Stimulated activated CD4-positive, alpha-beta T cell treated with anti-CD3 and anti-CD28 coated beads, TNF-alpha, amount 100 ng/mL, for 4 hours (primary cell): Measurements from ENCODE around the gene CD300LD.
"Not testable (repeated sequence)": the region's sequence is repeated elsewhere in the genome, so short reads cannot be mapped to it uniquely, and the experiment has no call there.

Experiments
- DNase-seq, 3 experiments: peaks; one replicate each; pipeline ENCODE4 v3.0.0-alpha.2; 2020; ENCODE audit warnings: low read depth in 3 of 3

The CD300LD gene

GRCh38 chr17:74606050-74606449 is 14.0 kb upstream of the CD300LD start:
- no peak for DNase-seq

- DNase-seq, result no peak
These were observed 13.3 kb upstream of the CD300LD start for GRCh38 chr17:74605361-74605760.

- DNase-seq, result no peak
These were observed 12.7 kb upstream of the CD300LD start for GRCh38 chr17:74604761-74605160.

- DNase-seq, result no peak
These were observed 12.1 kb upstream of the CD300LD start for GRCh38 chr17:74604200-74604599.

DNA sequence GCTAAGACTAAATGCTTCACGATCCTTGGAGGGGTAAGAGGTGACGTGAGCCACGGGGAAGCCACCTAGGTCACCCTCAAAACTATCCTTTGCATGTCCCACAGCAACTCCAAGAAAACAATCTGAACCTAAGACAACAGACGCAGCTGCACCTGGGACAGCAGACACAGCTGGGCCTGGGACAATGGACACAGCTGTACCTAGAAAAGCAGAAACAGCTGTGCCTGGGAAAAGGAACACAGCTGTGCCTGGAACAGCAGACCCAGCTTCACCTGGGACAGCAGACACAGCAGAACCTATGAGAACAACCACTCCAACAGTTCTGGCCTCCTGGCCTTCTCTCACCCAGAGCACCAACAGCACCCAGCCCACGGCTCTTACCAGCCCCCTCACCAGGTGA is 11.7 kb upstream of the CD300LD start:
- no peak for DNase-seq

- no peak for DNase-seq
These were observed 11.1 kb upstream of the CD300LD start for GRCh38 chr17:74603037-74603635.

GRCh38 chr17:74601944-74602572 is 10.0 kb upstream of the CD300LD start:
- no peak for DNase-seq

GRCh38 chr17:74599448-74599939 is 7.4 kb upstream of the CD300LD start:
- DNase-seq, result no peak

DNA sequence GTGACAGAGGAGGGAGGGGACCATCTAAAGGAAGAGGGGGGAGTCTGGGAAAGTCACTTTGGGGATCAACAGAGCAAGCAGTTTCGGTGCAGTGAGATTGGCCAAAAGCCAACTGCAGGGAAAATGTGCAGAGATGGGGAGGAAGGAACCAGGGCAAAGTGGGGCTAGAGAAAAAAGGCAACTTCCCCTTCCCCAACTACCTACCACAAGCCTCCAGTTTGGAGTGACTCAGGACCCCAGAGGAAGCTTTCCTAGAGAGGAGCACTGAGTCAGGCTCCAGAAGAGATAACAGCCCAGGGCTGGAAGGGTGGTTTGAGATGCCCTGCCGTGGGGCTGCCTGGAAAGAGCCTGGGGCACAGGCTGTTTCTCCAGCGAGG is 6.9 kb upstream of the CD300LD start:
- DNase-seq, result no peak

DNA sequence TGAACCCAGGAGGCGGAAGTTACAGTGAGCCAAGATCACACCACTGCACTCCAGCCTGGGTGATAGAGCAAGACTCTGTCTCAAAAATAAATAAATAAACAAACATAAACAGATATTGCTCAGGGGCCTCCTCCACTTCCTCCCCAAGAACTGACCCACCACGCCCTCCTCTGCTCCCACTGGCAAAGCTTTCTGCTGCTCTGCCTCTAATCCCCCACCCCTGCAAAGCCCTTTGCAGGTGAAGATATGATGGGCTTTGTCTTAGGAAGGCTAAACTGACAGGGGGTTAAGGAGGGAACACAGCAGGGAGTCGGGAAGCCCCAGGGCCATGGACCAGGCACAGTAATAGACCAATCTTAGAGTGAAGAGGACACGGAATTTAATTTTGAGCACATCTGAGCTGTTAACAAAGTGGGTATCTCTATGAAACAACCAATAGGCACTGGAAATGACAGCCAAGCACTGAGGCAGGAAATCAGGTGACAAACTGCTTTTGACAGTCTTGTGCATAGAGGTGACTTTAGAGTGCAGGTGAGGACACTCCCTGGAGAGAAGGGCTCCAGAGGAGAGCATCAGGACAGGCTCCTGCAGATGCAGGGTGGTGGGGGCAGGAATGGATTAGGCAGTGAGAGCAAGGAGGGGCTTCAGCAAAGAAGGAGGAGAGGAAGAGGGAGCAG is 6.4 kb upstream of the CD300LD start:
- no peak for DNase-seq

DNA sequence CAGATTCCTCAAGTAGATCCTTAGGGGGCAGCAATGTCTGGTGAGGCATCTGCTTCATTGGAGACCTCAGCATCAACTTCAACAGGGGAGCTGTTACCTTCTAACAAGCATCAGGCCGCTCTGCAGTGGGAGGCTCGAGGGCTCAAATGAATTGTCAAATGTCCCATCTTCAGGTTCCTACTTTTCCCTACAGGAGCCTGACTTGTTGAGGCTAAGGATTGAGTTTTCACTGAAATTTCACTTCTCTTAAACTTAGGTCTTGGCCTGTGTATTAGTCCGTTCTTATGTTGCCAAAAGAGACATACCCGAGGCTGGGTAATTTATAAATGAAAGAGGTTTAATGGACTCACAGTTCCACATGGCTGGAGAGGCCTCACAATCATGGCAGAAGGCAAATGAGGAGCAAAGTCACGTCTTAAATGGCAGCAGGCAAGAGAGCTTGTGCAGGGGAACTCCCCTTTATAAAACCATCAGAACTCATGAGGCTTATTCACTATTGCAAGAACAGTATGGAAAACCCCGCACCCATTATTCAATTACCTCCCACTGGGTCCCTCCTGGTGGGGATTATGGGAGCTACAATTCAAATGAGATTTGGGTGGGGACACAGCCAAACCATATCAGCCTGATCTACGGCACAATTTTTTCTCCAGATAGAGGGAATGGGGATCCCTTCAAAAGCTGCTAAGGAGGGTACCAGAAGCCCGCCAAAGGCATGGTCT is 5.1 kb upstream of the CD300LD start:
- no peak for DNase-seq

GRCh38 chr17:74595037-74595750 is 3.1 kb upstream of the CD300LD start:
- DNase-seq, result no peak

DNA sequence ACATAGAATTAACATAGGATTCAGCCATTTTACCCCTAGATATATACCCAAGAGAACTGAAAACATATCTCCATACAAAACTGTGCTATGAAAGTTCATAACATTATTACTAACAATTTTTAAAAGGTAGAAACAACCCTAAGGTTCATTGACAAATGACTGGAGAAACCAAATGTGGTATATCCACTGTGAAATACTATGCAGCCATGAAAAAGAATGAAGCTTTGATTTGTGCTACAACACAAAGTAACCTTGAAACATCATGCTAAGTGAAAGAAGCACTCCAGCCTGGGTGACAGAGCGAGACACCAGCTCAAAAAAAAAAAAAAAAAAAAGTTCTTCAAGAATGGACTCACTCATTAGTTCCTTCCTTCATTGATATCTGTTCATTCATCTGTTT is 580 bp downstream of the CD300LD start:
- no peak for DNase-seq

DNA sequence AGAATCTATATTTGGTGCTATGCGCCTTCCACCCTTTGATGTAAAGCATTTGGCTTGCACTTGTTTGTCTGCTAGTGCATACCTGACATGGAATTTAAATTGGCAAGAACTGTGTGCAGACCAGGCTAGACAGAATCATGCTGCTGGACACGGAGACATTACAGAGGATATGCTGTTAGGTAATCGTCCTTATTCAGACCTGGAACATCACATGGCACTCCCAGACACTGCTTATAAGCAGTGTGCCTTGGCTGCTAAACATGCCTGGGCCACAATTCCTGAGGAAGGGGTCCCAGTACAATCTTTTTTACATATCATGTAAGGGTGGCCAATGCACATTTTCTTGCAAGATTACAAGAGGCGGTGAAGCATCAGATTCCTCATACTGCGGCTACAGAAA is 6.4 kb downstream of the CD300LD start:
- no peak for DNase-seq

DNA sequence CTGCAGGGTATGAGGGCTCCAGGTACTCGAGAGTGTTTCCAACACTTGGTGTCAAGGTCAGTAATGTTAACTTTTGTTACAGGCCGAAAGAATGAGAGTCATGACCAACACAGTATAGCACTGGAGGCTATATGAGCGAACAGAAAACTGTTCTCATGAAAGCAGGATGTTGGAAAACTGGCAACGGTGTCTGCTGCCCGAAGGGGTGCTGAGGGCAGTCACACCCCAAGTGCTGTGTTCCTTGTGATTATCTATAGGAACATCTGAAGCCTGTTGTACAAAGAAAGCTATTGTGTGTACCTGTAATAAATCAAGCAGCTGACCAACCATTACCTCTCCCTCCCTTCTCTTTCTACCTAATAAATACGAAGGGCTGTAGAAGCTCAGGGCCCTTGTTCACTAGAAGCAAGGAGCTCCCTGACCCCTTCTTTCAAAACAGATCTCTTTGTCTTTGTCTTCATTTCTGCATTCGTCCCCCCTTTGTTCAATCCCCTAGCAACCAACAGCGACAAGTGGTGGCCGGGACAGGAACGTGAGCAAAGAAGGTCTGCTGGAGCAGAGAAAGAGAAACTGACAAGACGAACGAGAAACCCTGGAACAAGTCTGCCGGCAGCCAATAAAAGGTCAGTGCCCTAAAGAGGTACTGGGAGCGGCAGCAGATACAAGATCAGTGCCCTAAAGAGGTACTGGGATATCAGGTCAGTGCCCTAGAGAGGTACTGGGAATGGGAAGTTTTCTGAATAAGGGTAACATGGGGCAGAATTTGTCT is 7.6 kb downstream of the CD300LD start:
- no peak for DNase-seq

- no peak for DNase-seq
These were observed 9.4 kb downstream of the CD300LD start for GRCh38 chr17:74582633-74583032.

GRCh38 chr17:74579900-74580299 is 12.2 kb downstream of the CD300LD start:
- no peak for DNase-seq

DNA sequence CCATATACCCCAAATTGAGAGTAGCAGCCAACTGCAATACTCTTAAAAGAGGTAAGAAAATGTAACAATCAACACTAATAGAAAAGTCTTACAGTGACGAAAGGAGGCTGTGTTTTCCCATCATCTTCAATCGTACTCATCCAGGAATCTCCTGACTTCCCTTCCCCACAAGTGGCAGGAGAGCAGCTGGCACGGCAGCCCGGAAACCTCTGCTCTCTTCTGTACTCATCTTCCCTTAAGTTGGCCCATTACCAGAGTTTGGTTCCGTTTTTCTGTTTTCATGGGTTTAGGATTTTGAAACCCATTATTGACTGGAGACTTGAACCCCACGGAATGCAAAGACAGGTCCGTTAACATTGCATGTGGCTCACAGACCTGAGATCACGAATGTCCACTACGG is 13.1 kb downstream of the CD300LD start:
- DNase-seq, result no peak

- no peak for DNase-seq
These were observed 17.5 kb downstream of the CD300LD start for GRCh38 chr17:74574489-74575142.

GRCh38 chr17:74573635-74574034 is 18.4 kb downstream of the CD300LD start:
- DNase-seq, result not testable (repeated sequence)

DNA sequence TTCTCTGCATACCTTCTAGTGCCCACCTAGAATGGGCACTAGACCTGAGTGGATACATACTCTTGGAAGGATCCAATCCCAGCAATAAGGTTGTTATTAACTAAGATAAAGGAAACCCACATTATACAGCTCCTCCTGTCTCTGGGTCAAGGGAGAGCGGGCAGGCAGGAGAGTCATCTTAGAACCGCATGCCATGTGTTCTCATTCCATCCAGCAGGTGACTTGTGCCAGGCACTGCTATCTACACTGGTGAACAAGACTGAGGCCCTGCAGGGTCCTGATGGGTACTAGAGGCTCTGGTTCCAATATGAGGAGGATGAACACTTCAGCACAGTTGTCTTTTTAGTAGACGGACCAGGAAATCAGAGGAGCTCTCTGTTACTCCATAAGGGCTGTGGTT is 18.9 kb downstream of the CD300LD start:
- no peak for DNase-seq
